Stimulated activated CD4-positive, alpha-beta T cell treated with anti-CD3 and anti-CD28 coated beads, Interleukin-1b, Interleukin-23, amount 100 ng/mL, for 4 hours (primary cell): Measurements from ENCODE around the gene HJURP.

ENCODE experiments used
- DNase-seq, 2 donors: peaks; one replicate each; pipeline ENCODE4 v3.0.0-alpha.2; 2020; ENCODE audit warnings: low read depth in 2 of 2

Gene HJURP

DNA sequence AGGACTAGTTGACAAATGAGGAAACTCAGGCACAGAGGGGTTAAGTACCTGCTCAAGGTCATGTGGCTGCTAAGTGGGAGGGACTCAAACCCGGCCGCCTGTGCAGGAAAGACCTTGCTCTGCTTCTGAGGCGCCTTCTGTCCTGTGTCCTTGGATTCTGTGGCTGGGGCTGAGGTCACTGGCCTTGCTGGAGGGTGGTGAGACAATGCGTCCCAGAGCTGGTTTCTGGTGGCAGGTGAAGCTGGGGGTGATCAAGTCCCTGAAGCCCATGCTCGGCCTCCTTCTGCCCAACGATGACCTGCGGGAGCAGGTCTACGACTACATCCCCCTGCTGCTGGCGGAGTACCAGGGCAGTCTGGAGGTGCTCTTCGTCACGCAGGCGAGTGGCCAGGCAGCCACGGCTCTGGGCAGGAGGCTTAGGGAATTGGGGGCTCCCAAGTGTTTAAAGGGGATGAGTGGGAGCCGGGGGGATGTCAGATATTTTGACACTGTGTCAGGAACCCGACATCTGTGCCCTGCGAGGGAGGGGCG, 60.1 kb downstream of the HJURP start:
- no peak for DNase-seq

DNA sequence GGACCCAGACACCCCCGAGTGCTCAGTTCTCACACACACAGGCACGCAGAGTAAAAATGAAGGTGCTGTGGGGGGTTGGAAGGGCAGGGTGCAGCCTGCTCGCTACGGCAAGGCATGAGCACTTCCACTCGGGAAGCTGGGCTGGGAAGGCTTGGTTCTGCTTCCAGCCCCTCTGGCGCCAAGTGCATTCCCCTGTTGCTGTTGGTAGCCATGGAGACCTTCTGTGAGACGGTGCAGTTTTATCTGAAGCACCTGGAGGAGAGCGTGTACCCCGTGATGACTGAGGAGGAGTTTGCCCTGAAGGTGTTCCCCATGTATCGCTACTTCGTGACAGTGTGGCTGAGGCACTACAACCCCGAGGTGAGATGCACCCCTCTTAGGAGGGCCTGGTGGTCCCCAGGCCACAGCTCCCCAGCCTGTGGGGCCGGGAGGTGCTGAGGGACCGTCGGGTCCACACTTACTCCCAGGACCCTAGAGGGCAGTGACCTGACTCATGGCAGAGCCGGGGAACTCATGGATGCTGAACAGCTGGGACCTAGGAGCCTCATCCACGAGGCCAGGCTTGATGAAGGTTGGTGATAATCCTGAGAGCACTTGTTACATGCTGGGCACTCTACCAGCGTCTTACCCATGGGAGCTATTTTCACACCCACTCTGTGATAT, 60.7 kb downstream of the HJURP start:
- DNase-seq, result no peak

DNA sequence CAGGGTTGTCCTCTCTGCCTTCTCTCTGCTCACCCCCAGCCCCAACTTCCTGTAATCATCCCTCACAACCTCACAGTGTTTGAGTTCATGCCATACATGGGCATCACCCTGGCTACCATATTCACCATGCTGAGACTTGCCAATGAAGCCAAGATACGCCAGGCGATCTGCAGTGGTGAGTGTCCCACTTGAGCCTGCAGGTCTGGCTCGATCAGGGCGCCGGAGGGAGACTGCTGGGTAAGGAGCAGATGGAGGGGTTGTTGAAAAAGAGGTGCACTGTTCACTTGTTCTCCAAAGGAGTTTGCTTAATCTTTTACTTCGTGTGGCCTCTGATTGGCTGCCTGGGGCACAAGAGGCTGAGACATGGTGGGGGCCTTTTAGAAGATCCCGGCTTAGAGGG, 61.6 kb downstream of the HJURP start:
- DNase-seq, result no peak

DNA sequence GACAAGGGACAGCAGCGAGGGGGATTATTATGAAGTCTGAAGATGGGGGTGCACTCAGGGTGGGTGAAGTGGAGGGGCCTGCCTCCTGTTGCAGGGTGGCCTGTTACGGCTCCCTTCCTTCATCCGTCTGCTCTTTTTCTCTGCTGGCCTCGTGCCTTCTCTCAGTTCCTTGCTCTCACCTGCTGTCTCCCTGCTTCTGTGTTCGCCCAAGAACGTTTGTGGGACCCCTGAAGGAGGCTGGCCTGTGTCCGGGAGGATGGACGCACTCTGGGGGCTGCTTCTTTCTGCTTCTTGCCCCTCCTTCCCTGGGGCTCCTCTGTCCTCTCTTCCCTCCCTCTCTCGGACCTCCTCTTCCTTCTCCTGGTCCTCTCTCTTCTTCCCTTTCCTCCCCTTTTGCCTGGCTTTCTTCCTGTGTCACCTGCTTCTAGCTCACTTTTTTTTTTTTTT, 62.4 kb downstream of the HJURP start:
- DNase-seq, result no peak

DNA sequence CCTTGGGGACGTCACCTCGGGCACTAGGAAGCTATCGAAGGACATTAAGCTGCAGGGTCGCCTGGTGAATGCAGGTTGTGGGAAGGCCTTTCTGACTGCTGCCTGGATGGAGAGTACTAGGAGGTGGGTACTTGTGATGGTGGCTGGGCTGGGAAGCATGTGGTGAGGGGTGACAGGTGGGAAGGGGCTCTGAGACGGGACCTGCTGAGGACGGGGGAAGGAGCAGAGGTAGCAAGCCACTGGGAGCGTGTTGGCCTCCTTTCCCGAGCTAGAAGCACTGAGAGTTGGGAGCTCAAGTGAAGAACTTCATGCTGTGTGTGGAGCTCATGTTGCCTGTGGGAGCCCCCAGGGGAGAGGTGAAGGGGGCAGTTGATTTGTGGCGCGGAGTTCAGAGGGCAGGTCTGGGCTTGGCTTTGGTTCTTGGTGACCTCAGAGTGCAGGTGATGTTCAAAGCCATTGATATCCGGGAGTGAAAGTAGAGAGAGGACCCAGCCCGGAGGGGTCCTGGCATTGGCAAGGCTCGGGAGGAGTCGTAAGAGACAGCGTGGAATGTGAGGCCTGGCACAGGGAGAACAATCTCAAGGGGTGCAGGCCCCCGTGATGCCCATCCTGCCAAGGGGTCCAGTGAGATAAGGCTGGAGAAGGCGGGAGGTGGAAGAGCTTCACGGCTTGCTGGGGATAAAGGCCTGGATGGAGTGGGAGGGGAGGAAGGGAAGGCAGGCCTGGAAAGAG, 63.0 kb downstream of the HJURP start:
- no peak for DNase-seq

DNA sequence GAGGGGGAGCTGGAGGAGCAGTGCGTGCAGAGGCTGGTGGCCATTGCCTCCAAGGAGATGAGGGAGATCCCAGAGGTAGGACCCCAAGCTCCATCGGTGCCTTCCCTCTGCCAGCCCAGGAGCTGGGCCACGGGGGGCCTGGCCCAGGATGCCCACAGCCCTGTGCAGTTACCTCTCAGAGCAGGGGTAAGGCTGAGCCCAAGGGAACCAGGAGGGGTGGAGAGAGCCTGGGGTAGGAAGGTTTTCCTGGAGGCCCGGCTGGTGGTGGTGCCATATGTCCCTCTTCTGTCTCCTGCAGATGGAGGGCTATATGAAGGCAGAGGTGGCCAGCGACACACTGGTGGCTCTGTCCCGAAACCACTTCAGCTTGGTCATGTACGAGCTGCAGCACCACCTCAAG, 64.8 kb downstream of the HJURP start:
- no peak for DNase-seq
